AG04449 (cell line): ENCODE data around the gene SLC47A2.

Experiments
- CTCF ChIA-PET: fragments of 350-600 bp; formaldehyde crosslinking; extraction: SDS; loops from one replicate; lab custom pipeline; 2021; ENCODE audit warnings: antibody characterized with exemption; lab: Yijun Ruan, JAX
- POLR2A ChIA-PET: fragments of 400-600, 350-600 bp; formaldehyde crosslinking; extraction: SDS; loops from one replicate; lab custom pipeline; 2020; ENCODE audit warnings: antibody characterized with exemption, inconsistent platforms; lab: Yijun Ruan, JAX
- DNase-seq: peaks from one replicate; pipeline ENCODE4 v3.0.0-alpha.2; 2010; ENCODE audit warnings: low read depth, low spot score
- H3K4me3 ChIP-seq: 2 replicates; pipeline ENCODE4 v1.5.1; 2011; ENCODE audit warnings: low read depth, mild to moderate bottlenecking, control low read depth, low read length
- CTCF ChIP-seq: IDR thresholded peaks from one replicate; pipeline ENCODE4 v1.5.1; 2011; ENCODE audit warnings: mild to moderate bottlenecking, moderate library complexity, low read length, control low read depth, inconsistent platforms; ENCODE audit not compliant: insufficient read depth; ENCODE audit errors: missing control alignments

Gene SLC47A2

GRCh38 chr17:19750020-19750572 is 33.7 kb upstream of the SLC47A2 start:
- no peak overlapping the region for H3K4me3 ChIP-seq
- ChIA-PET POLR2A (no interaction called here), CTCF (interaction anchor here (1.2 to 19.5 kb wide), 3 partner anchors 14 to 387 kb away, joined by 4 to 217 read pairs (median 4); partner anchors contain the start of gene B9D1)
- DNase-seq, result no peak
- TF ChIP-seq CTCF, result no peak

- POLR2A ChIA-PET, result no interaction called here
- CTCF ChIA-PET, result interaction anchor here (19.5 kb wide), 1 partner anchor 15 kb away, joined by 217 read pairs; no protein-coding TSS in a partner anchor
- no peak for TF ChIP-seq CTCF
- DNase-seq, result no peak
- no peak overlapping the region for H3K4me3 ChIP-seq
These were observed 32.4 kb upstream of the SLC47A2 start for GRCh38 chr17:19748807-19749193.

- no peak within 1 kb of the TSS for H3K4me3 ChIP-seq
- TF ChIP-seq CTCF, result no peak
- DNase-seq, result no peak
- POLR2A ChIA-PET, result no interaction called here
- CTCF ChIA-PET, result interaction anchor here (1.4 to 19.5 kb wide), 3 partner anchors 11 to 79 kb away, joined by 3 to 217 read pairs (median 3); no protein-coding TSS in a partner anchor
These were observed 31.7 kb upstream of the SLC47A2 start, which contains the start of gene ALDH3A1 for GRCh38 chr17:19747829-19748806. TSS of gene ALDH3A1 (minus strand) at chr17:19748298. CDS start at chr17:19745129, 3,169 bp downstream.

GRCh38 chr17:19747159-19747719 is 30.9 kb upstream of the SLC47A2 start:
- TF ChIP-seq CTCF, result no peak
- ChIA-PET POLR2A (no interaction called here), CTCF (interaction anchor here (1.4 to 19.5 kb wide), 3 partner anchors 10 to 78 kb away, joined by 3 to 217 read pairs (median 3); no protein-coding TSS in a partner anchor)
- no peak overlapping the region for H3K4me3 ChIP-seq
- no peak for DNase-seq

- TF ChIP-seq CTCF, result no peak
- ChIA-PET CTCF (interaction anchor here (1.4 to 19.5 kb wide), 4 partner anchors 9 to 77 kb away, joined by 3 to 217 read pairs (median 4); no protein-coding TSS in a partner anchor), POLR2A (no interaction called here)
- no peak overlapping the region for H3K4me3 ChIP-seq
- no peak for DNase-seq
These were observed 30.1 kb upstream of the SLC47A2 start for GRCh38 chr17:19746517-19746916.
